Keratinocyte (primary cell): ENCODE results near the gene AKAP8L. TPM values are rescaled to one million over a fixed set of nuclear protein-coding genes. Genes with fewer than 3 reads are reported as not detected.

Source experiments
- DNase-seq: peaks from one replicate; pipeline ENCODE4 v3.0.0-alpha.2; 2011; ENCODE audit warnings: low read depth, missing footprints, low spot score
- FAIRE-seq: peaks from 2 replicates; lab custom pipeline; 2011; peaks lifted over from hg19 to GRCh38; lab: Jason Lieb, UNC
- H2AFZ ChIP-seq: 2 replicates; pipeline ENCODE4 v1.6.0; 2012; ENCODE audit warnings: low read length, control low read depth, inconsistent platforms; ENCODE audit not compliant: control insufficient read depth
- H3K27ac ChIP-seq: 2 replicates; pipeline ENCODE4 v1.5.1; 2011; ENCODE audit warnings: low read length; ENCODE audit not compliant: control insufficient read depth, insufficient read depth
- H3K27me3 ChIP-seq: 3 replicates; pipeline ENCODE4 v1.6.0; 2011; ENCODE audit warnings: low read length; ENCODE audit not compliant: control insufficient read depth, insufficient read depth; ENCODE audit errors: extremely low read depth
- H3K36me3 ChIP-seq, 2 experiments: 2 replicates in 1 of 2; 3 replicates in 1 of 2; pipeline ENCODE4 v1.5.1; 2011; ENCODE audit warnings: low read length in 2 of 2, mild to moderate bottlenecking in 1 of 2; ENCODE audit not compliant: control insufficient read depth in 2 of 2, insufficient read depth in 2 of 2; ENCODE audit errors: extremely low read depth in 1 of 2
- H3K4me1 ChIP-seq: 3 replicates; pipeline ENCODE4 v1.5.1; 2011; ENCODE audit warnings: low read length; ENCODE audit not compliant: control insufficient read depth, insufficient read depth; ENCODE audit errors: extremely low read depth
- H3K4me2 ChIP-seq: 3 replicates; pipeline ENCODE4 v1.6.0; 2011; ENCODE audit warnings: low read depth, low read length; ENCODE audit not compliant: control insufficient read depth, insufficient read depth; ENCODE audit errors: extremely low read depth
- H3K4me3 ChIP-seq, 3 experiments: fragments of 200-600 bp in 1 of 3; sonication (generic) in 1 of 3; 2 replicates in 2 of 3; 3 replicates in 1 of 3; pipeline ENCODE4 v1.5.1; 2011 to 2016; ENCODE audit warnings: low read length in 3 of 3, mild to moderate bottlenecking in 3 of 3, control low read depth in 2 of 3, inconsistent platforms in 1 of 3, low read depth in 1 of 3, mixed read lengths in 1 of 3, mixed run types in 1 of 3, moderate library complexity in 1 of 3; ENCODE audit not compliant: control insufficient read depth in 2 of 3, insufficient read depth in 2 of 3; ENCODE audit errors: extremely low read depth in 1 of 3
- H3K79me2 ChIP-seq: 2 replicates; pipeline ENCODE4 v1.6.0; 2012; ENCODE audit warnings: low read length; ENCODE audit not compliant: control insufficient read depth, insufficient read depth
- H3K9ac ChIP-seq: 3 replicates; pipeline ENCODE4 v1.6.0; 2011; ENCODE audit warnings: low read length; ENCODE audit not compliant: control insufficient read depth, insufficient read depth; ENCODE audit errors: extremely low read depth
- H3K9me1 ChIP-seq: 3 replicates; pipeline ENCODE4 v1.6.0; 2011; ENCODE audit warnings: low read length; ENCODE audit not compliant: control insufficient read depth, insufficient read depth; ENCODE audit errors: extremely low read depth
- H3K9me3 ChIP-seq: 2 replicates; pipeline ENCODE4 v1.5.1; 2012; ENCODE audit warnings: low read depth, low read length; ENCODE audit not compliant: control insufficient read depth
- H4K20me1 ChIP-seq: 3 replicates; pipeline ENCODE4 v1.6.0; 2011; ENCODE audit warnings: low read length; ENCODE audit not compliant: control insufficient read depth, insufficient read depth; ENCODE audit errors: extremely low read depth
- CTCF ChIP-seq, 3 experiments: IDR thresholded peaks in 1 of 3; conservative IDR thresholded peaks in 1 of 3; optimal IDR thresholded peaks in 1 of 3; 2 replicates in 2 of 3; 3 replicates in 1 of 3; pipeline versions ENCODE3 to v1.5.1; 2011; ENCODE audit warnings: low read length in 3 of 3, mild to moderate bottlenecking in 3 of 3, moderate library complexity in 2 of 3, control low read depth in 1 of 3, inconsistent platforms in 1 of 3; ENCODE audit not compliant: insufficient read depth in 2 of 3; ENCODE audit errors: extremely low read depth in 1 of 3
- EZH2 ChIP-seq: IDR thresholded peaks from one replicate; pipeline ENCODE4 v1.6.1; 2012; ENCODE audit warnings: inconsistent platforms, mild to moderate bottlenecking, low read length, moderate library complexity
- dilution Hi-C: fragments of 300-500 bp; cut with MboI; formaldehyde crosslinking; loops from one replicate; pipeline ENCODE4 v1.7.0; 2020; ENCODE audit warnings: low sequenced_read_pairs; ENCODE audit not compliant: extremely low pct_ligation_motif_present
- polyA plus RNA-seq, 5 experiments: library from polyadenylated mRNA; depleted of rRNA in 3 of 5; stranded (reverse) in 3 of 5; stranded (forward) in 1 of 5; unstranded in 1 of 5; fragments of >200 nt; gene quantifications; 1 replicate in 1 of 5; 2 replicates in 3 of 5; 3 replicates in 1 of 5; pipeline versions ENCODE4 v1.2.1 to v1.2.3, GENCODE V29; 2011 to 2012; ENCODE audit warnings: missing spikeins in 2 of 5, low read depth in 1 of 5, low replicate concordance in 1 of 5

Gene AKAP8L
- polyA plus RNA-seq, 1 donor (not counting 4 experiments of a cell fraction or from before 2014, with no cell fraction given): 48.2 TPM

GRCh38 chr19:15456441-15456840 is 37.7 kb upstream of the AKAP8L start:
- Histone ChIP-seq H4K20me1 (no peaks in the 10 kb centered on the region), H3K27me3 (peaks cover 67% of the 10 kb centered on the region), H3K9me1 (no peaks in the 10 kb centered on the region), H3K27ac (no peak overlapping the region), H3K36me3 (no peaks in the 10 kb centered on the region), H3K79me2 (no peaks in the 10 kb centered on the region), H3K4me2 (no peak overlapping the region), H3K4me3 (no peak overlapping the region), H3K9ac (no peak overlapping the region), H2AFZ (no peak overlapping the region), H3K4me1 (peaks cover 3% of the 10 kb centered on the region), H3K9me3 (no peaks in the 10 kb centered on the region)
- dilution Hi-C loops: no loop called here
- TF ChIP-seq CTCF (optimal IDR thresholded peaks at IDR 0.05 in 1 of 3, IDR thresholded peaks at IDR 0.05 in 1 of 3, conservative IDR thresholded peaks at IDR 0.05 in 1 of 3; ENCODE audit: extremely low read depth in 1 of 3, insufficient read depth in 2 of 3, low read length in 3 of 3) (no peak), EZH2 (no peak)
- DNase-seq (no peak), FAIRE-seq (no peak)

- TF ChIP-seq EZH2 (no peak), CTCF (optimal IDR thresholded peaks at IDR 0.05 in 1 of 3, IDR thresholded peaks at IDR 0.05 in 1 of 3, conservative IDR thresholded peaks at IDR 0.05 in 1 of 3; ENCODE audit: extremely low read depth in 1 of 3, insufficient read depth in 2 of 3, low read length in 3 of 3) (no peak)
- Histone ChIP-seq H2AFZ (no peak overlapping the region), H3K36me3 (no peaks in the 10 kb centered on the region), H3K27me3 (peaks cover 65% of the 10 kb centered on the region), H3K4me3 (no peak overlapping the region), H3K27ac (no peak overlapping the region), H3K9me3 (no peaks in the 10 kb centered on the region), H3K9ac (no peak overlapping the region), H3K79me2 (no peaks in the 10 kb centered on the region), H3K9me1 (no peaks in the 10 kb centered on the region), H3K4me2 (no peak overlapping the region), H4K20me1 (no peaks in the 10 kb centered on the region), H3K4me1 (peaks cover 3% of the 10 kb centered on the region)
- DNase-seq (no peak), FAIRE-seq (no peak)
- dilution Hi-C loops: no loop called here
Measured at GRCh38 chr19:15455996-15456395, 37.2 kb upstream of the AKAP8L start.
